Thoracic aorta (tissue), 2 donors: ENCODE results near the gene USP34. TPM values are rescaled to one million over a fixed set of nuclear protein-coding genes. Genes with fewer than 3 reads are reported as not detected.

ENCODE experiments used
- ATAC-seq: fragments of 150-250 bp; one replicate; pipeline ENCODE4 v1.8.0; 2017; ENCODE audit warnings: low read depth; ENCODE audit not compliant: insufficient number of reproducible peaks, low FRiP score
- DNase-seq: peaks from one replicate; pipeline ENCODE4 v3.0.0-alpha.2; 2020; ENCODE audit warnings: low spot score
- H3K27ac ChIP-seq, 2 donors: fragments of 200-600 bp; sonication (generic); 1 replicate in 1 of 2; 2 replicates in 1 of 2; pipeline ENCODE4 v1.5.1; 2016; ENCODE audit warnings: mild to moderate bottlenecking in 2 of 2, moderate library complexity in 2 of 2
- H3K27me3 ChIP-seq: fragments of 200-600 bp; sonication (generic); replicated peaks from 2 replicates; pipeline ENCODE4 v1.6.0; 2016; ENCODE audit warnings: mild to moderate bottlenecking; ENCODE audit not compliant: insufficient read depth
- H3K36me3 ChIP-seq: fragments of 200-600 bp; sonication (generic); one replicate; pipeline ENCODE4 v1.5.1; 2016
- H3K4me1 ChIP-seq, 2 donors: fragments of 200-600 bp; sonication (generic); 1 replicate in 1 of 2; 2 replicates in 1 of 2; pipeline versions ENCODE4 v1.5.1 to v1.6.0; 2016; ENCODE audit warnings: low read depth in 2 of 2, mild to moderate bottlenecking in 1 of 2; ENCODE audit not compliant: control insufficient read depth in 1 of 2
- H3K4me3 ChIP-seq: fragments of 200-600 bp; sonication (generic); 2 replicates; pipeline ENCODE4 v1.5.1; 2016; ENCODE audit warnings: mild to moderate bottlenecking
- H3K9me3 ChIP-seq: fragments of 200-600 bp; sonication (generic); 2 replicates; pipeline ENCODE4 v1.5.1; 2016
- total RNA-seq, 2 donors: library from RNA; depleted of rRNA; stranded (reverse); fragments of >200 nt; gene quantifications; one replicate each; pipeline versions ENCODE4 v1.1.0 to v1.2.3, GENCODE V29; 2016
- TF ChIP-seq, protein P1 (sequence below): fragments of 200-600 bp; sonication (generic); IDR thresholded peaks from one replicate; pipeline ENCODE4 v1.5.1; 2019; ENCODE audit warnings: antibody characterized with exemption

USP34 gene
- total RNA-seq, 2 donors from 2014 or later, result 88.0 to 191 TPM

DNA sequence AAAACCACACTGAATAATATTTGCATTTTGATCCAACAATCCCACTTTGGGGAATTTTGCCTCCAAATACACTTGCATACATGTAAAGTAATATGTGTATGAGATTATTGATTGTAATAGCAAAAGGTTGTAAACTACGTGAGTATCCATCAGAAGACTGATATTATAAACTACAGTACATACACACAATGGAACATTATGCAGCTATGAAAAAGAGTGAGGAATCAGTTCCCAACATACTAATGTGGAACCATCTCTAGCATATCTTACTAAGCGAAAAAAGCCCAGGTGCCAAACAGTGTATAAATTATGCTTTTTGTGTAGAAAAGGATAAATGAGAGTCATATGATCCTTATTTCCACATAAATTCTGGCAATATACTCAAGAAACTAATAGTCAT lies 324.9 kb downstream of the USP34 start:
- no peak for DNase-seq
- H3K4me3 ChIP-seq, result peak overlapping the region; percentile 93
- H3K9me3 ChIP-seq, result no peaks in the 10 kb centered on the region
- H3K27ac ChIP-seq, result no peak overlapping the region
- H3K36me3 ChIP-seq, result peaks cover 6% of the 10 kb centered on the region
- peaks cover 7 to 8% of the 10 kb centered on the region in 2 donors for H3K4me1 ChIP-seq
- no peaks in the 10 kb centered on the region for H3K27me3 ChIP-seq
- TF ChIP-seq, protein P1, sequence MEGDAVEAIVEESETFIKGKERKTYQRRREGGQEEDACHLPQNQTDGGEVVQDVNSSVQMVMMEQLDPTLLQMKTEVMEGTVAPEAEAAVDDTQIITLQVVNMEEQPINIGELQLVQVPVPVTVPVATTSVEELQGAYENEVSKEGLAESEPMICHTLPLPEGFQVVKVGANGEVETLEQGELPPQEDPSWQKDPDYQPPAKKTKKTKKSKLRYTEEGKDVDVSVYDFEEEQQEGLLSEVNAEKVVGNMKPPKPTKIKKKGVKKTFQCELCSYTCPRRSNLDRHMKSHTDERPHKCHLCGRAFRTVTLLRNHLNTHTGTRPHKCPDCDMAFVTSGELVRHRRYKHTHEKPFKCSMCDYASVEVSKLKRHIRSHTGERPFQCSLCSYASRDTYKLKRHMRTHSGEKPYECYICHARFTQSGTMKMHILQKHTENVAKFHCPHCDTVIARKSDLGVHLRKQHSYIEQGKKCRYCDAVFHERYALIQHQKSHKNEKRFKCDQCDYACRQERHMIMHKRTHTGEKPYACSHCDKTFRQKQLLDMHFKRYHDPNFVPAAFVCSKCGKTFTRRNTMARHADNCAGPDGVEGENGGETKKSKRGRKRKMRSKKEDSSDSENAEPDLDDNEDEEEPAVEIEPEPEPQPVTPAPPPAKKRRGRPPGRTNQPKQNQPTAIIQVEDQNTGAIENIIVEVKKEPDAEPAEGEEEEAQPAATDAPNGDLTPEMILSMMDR, result no peak
- ATAC-seq, result no peak

DNA sequence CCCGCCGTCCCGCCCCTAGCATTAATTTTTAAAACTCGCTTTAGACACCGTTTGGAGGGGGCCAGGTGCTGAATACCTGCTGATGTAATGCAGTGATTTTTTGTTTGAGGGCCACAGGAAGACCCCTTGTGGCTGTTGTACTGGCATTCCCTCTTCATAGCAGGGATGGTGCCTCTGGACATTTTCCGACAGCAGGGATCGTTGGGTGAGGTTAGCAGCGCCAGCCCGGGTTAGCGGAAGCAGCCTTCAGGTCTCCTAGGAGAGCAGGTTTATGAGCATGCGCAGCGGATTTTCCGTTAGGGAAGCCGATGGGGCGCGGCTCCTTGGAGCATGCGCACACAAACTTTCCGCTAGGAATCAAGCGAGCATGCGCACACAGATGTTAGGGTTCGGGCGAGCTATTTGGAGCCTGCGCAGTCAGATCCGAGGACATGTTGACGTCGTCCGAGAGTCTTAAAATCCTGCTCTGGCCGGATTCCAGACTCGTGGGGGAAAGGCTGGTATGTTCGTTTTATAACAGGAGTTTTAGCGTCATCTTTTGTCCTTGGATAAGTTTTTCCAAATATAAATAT lies 326.1 kb downstream of the USP34 start:
- TF ChIP-seq, protein P1, result no peak
- H3K27me3 ChIP-seq, result no peaks in the 10 kb centered on the region
- H3K36me3 ChIP-seq, result peaks cover 6% of the 10 kb centered on the region
- H3K27ac ChIP-seq, result peak overlapping the region; percentile 76 to 79
- peak; percentile 98 for ATAC-seq
- no peaks in the 10 kb centered on the region for H3K9me3 ChIP-seq
- H3K4me1 ChIP-seq, result peaks cover 7 to 8% of the 10 kb centered on the region in 2 donors
- peak overlapping the region; percentile 93 for H3K4me3 ChIP-seq
- peak; percentile 84 for DNase-seq

DNA sequence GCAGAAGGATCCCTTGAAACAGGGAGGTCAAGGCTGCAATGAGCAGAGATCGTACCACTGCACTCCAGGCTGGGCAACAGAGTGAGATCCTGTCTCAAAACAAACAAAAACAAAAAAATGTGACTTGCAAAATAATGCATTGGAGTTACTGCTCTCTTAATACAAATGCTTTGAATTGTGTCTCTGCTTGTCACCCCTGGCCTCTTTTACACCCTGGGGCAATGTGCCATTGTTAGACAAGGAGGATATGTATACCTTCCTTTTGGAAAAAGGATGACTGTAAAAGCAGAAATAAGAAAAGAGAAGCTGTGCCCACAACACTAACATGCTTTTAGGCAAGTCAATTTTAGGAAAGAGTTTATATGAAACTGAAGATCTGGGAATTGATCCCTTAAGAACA lies 329.7 kb downstream of the USP34 start:
- no peak for DNase-seq

DNA sequence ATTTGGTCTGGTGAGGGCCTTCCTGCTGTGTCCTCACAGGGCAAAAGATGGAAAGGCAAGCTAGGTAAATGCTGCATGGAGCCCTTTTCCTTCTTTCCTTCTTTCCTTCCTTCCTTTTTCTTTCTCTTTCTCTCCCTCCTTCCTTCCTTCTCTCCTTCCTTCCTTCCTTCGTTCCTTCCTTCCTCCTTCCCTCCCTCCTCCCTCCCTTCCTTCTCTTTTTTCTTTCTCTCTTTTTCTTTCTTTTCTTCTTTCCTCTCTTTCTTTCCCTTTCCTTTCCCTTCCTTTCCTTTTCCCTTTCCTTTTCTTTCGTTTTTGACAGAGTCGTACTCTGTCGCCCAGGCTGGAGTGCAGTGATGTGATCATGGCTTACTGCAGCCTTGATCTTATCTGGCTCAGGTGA lies 332.0 kb downstream of the USP34 start:
- Histone ChIP-seq H3K27me3 (no peaks in the 10 kb centered on the region), H3K36me3 (no peaks in the 10 kb centered on the region), H3K9me3 (no peaks in the 10 kb centered on the region), H3K4me3 (no peak overlapping the region), H3K4me1 (no peaks in the 10 kb centered on the region), H3K27ac (no peak overlapping the region)
- no peak for DNase-seq
- no peak for ATAC-seq
- TF ChIP-seq, protein P1, result no peak

More for the DNA sequence above, 329.7 kb downstream of the USP34 start:
- no peak for ATAC-seq
- Histone ChIP-seq H3K27ac (no peak overlapping the region), H3K27me3 (no peaks in the 10 kb centered on the region), H3K9me3 (no peaks in the 10 kb centered on the region), H3K4me1 (peaks cover 7 to 8% of the 10 kb centered on the region in 2 donors), H3K4me3 (no peak overlapping the region), H3K36me3 (no peaks in the 10 kb centered on the region)
- TF ChIP-seq, protein P1, result no peak

Other genes starting within 250 kb of the USP34 start
- 100 to 1,000 TPM in 1 of 2 donors, 10 to 100 TPM in 1; 43.3 to 117 TPM for gene XPO1, start 67.3 kb upstream of the USP34 start, total RNA-seq